MM.1S (cell line): ENCODE measurements around the gene CELF4.

ENCODE experiments used
- DNase-seq: peaks from one replicate; pipeline ENCODE4 v3.0.0-alpha.2; 2015
- H2AFZ ChIP-seq: fragments of 300-600 bp; sonication (generic); 2 replicates; pipeline ENCODE4 v1.6.0; 2016; ENCODE audit warnings: antibody characterized with exemption, low read length
- H3F3A ChIP-seq: fragments of 300-600 bp; sonication (generic); 2 replicates; pipeline ENCODE4 v1.6.1; 2016; ENCODE audit warnings: mild to moderate bottlenecking, antibody characterized with exemption, low read length, moderate library complexity, mixed read lengths; ENCODE audit not compliant: insufficient read depth
- H3K27ac ChIP-seq: fragments of 300-600 bp; sonication (generic); 2 replicates; pipeline ENCODE4 v1.5.1; 2016; ENCODE audit warnings: mild to moderate bottlenecking, low read length
- H3K27me3 ChIP-seq: fragments of 300-600 bp; sonication (generic); replicated peaks from 2 replicates; pipeline ENCODE4 v1.6.0; 2016; ENCODE audit warnings: low read length; ENCODE audit not compliant: insufficient read depth
- H3K36me3 ChIP-seq: fragments of 300-600 bp; sonication (generic); replicated peaks from 2 replicates; pipeline ENCODE4 v1.6.1; 2016; ENCODE audit warnings: mild to moderate bottlenecking, low read length, mixed read lengths; ENCODE audit not compliant: insufficient read depth
- H3K4me1 ChIP-seq: fragments of 300-600 bp; sonication (generic); 2 replicates; pipeline ENCODE4 v1.6.1; 2016; ENCODE audit warnings: low read length, mixed read lengths
- H3K4me2 ChIP-seq: fragments of 300-600 bp; sonication (generic); 2 replicates; pipeline ENCODE4 v1.6.0; 2016; ENCODE audit warnings: low read depth, low read length
- H3K4me3 ChIP-seq: fragments of 300-600 bp; sonication (generic); 2 replicates; pipeline ENCODE4 v1.5.1; 2016; ENCODE audit warnings: low read length, mixed read lengths
- H3K79me2 ChIP-seq: fragments of 300-600 bp; sonication (generic); 2 replicates; pipeline ENCODE4 v1.6.1; 2016; ENCODE audit warnings: mixed run types, low read length, mixed read lengths
- H3K9ac ChIP-seq: fragments of 300-600 bp; sonication (generic); 2 replicates; pipeline ENCODE4 v1.6.1; 2016; ENCODE audit warnings: low read length, mixed read lengths
- H3K9me2 ChIP-seq: fragments of 300-600 bp; sonication (generic); replicated peaks from 2 replicates; pipeline ENCODE4 v1.6.1; 2016; ENCODE audit warnings: mild to moderate bottlenecking, low read length, mixed read lengths; ENCODE audit not compliant: insufficient read depth
- H3K9me3 ChIP-seq: fragments of 300-600 bp; sonication (generic); replicated peaks from 2 replicates; pipeline ENCODE4 v1.6.1; 2016; ENCODE audit warnings: mild to moderate bottlenecking, low read length, mixed read lengths; ENCODE audit not compliant: insufficient read depth
- H4K20me1 ChIP-seq: fragments of 300-600 bp; sonication (generic); 2 replicates; pipeline ENCODE4 v1.6.1; 2016; ENCODE audit warnings: mild to moderate bottlenecking, low read length, moderate library complexity, mixed read lengths; ENCODE audit not compliant: insufficient read depth
- CTCF ChIP-seq: fragments of 300-600 bp; sonication (generic); IDR thresholded peaks from 2 replicates; pipeline ENCODE4 v1.5.1; 2016; ENCODE audit warnings: antibody characterized with exemption, low read length, mixed read lengths
- EZH2 ChIP-seq: fragments of 300-600 bp; sonication (generic); optimal IDR thresholded peaks from 2 replicates; pipeline ENCODE3; 2017; ENCODE audit warnings: low read depth, mild to moderate bottlenecking, antibody characterized with exemption, low read length, mixed read lengths
- EZH2phosphoT487 ChIP-seq: fragments of 300-600 bp; sonication (generic); IDR thresholded peaks from 2 replicates; pipeline ENCODE4 v1.6.1; 2018; ENCODE audit warnings: antibody characterized with exemption, low read length

Gene CELF4

GRCh38 chr18:37578886-37579513 is 13.4 kb upstream of the CELF4 start:
- Histone ChIP-seq H3K79me2 (no peaks in the 10 kb centered on the region), H3K36me3 (no peaks in the 10 kb centered on the region), H3F3A (no peaks in the 10 kb centered on the region), H3K4me1 (no peaks in the 10 kb centered on the region), H2AFZ (no peak overlapping the region; the same call in 1 of the 2 replicates), H3K9me2 (no peaks in the 10 kb centered on the region), H4K20me1 (no peaks in the 10 kb centered on the region), H3K9ac (no peak overlapping the region), H3K27me3 (no peaks in the 10 kb centered on the region), H3K4me3 (no peak overlapping the region), H3K27ac (no peak overlapping the region), H3K4me2 (peak overlapping the region; percentile 12; the same call in 1 of the 2 replicates), H3K9me3 (no peaks in the 10 kb centered on the region)
- peak; percentile 37 for DNase-seq
- no peak for TF ChIP-seq EZH2
- peak; percentile 46 for TF ChIP-seq CTCF
- TF ChIP-seq EZH2phosphoT487, result no peak

- Histone ChIP-seq H3K36me3 (no peaks in the 10 kb centered on the region), H3F3A (no peaks in the 10 kb centered on the region), H3K9me3 (no peaks in the 10 kb centered on the region), H3K4me1 (no peaks in the 10 kb centered on the region), H3K79me2 (no peaks in the 10 kb centered on the region), H2AFZ (no peak overlapping the region), H3K27ac (no peak overlapping the region), H3K27me3 (no peaks in the 10 kb centered on the region), H3K9ac (no peak overlapping the region), H3K4me3 (no peak overlapping the region), H3K4me2 (peak overlapping the region; percentile 12; the same call in 1 of the 2 replicates), H3K9me2 (no peaks in the 10 kb centered on the region), H4K20me1 (no peaks in the 10 kb centered on the region)
- TF ChIP-seq EZH2 (no peak), CTCF (no peak), EZH2phosphoT487 (no peak)
- DNase-seq, result peak; percentile 7
Observed at GRCh38 chr18:37578182-37578678, 12.6 kb upstream of the CELF4 start.

GRCh38 chr18:37577051-37577611 is 11.5 kb upstream of the CELF4 start:
- TF ChIP-seq EZH2, result no peak
- TF ChIP-seq CTCF, result no peak
- no peak for TF ChIP-seq EZH2phosphoT487
- no peak overlapping the region for H3K4me3 ChIP-seq
- H3K4me1 ChIP-seq, result no peaks in the 10 kb centered on the region
- H3K9ac ChIP-seq, result no peak overlapping the region
- H3K4me2 ChIP-seq, result no peak overlapping the region
- no peaks in the 10 kb centered on the region for H4K20me1 ChIP-seq
- H2AFZ ChIP-seq, result no peak overlapping the region
- no peaks in the 10 kb centered on the region for H3K9me3 ChIP-seq
- H3K27ac ChIP-seq, result no peak overlapping the region
- H3K79me2 ChIP-seq, result no peaks in the 10 kb centered on the region
- H3K9me2 ChIP-seq, result no peaks in the 10 kb centered on the region
- no peak for DNase-seq
- no peaks in the 10 kb centered on the region for H3K27me3 ChIP-seq
- no peaks in the 10 kb centered on the region for H3K36me3 ChIP-seq
- H3F3A ChIP-seq, result no peaks in the 10 kb centered on the region
